H7 (cell line): Measurements from ENCODE around the gene CD28. TPM values are rescaled to one million over a fixed set of nuclear protein-coding genes. Genes with fewer than 3 reads are reported as not detected.
A peak's percentile ranks its signal among the peaks of the same experiment; 100 is the strongest.
"Not testable (repeated sequence)": the region's sequence is repeated elsewhere in the genome, so short reads cannot be mapped to it uniquely, and the experiment has no call there.

ENCODE experiments used
- DNase-seq: peaks from one replicate; pipeline ENCODE4 v3.0.0; 2012
- H3K27me3 ChIP-seq: 2 replicates; pipeline ENCODE4 v1.6.0; 2011; ENCODE audit warnings: mild to moderate bottlenecking, low read length; ENCODE audit not compliant: control insufficient read depth, insufficient read depth
- H3K36me3 ChIP-seq: replicated peaks from 2 replicates; pipeline ENCODE4 v1.5.1; 2011; ENCODE audit warnings: low read length; ENCODE audit not compliant: control insufficient read depth, insufficient read depth
- H3K4me3 ChIP-seq: 2 replicates; pipeline ENCODE4 v1.5.1; 2011; ENCODE audit warnings: low read depth, mild to moderate bottlenecking, control low read depth, low read length, moderate library complexity; ENCODE audit not compliant: insufficient read depth
- total RNA-seq: library from RNA; depleted of rRNA; stranded (reverse); fragments of >200 nt; shearing (Covaris generic); gene quantifications from 2 replicates; pipeline ENCODE4 v1.2.3, GENCODE V29; 2014

The CD28 gene
- total RNA-seq, 1 experiment from 2014 or later: not detected

GRCh38 chr2:203763241-203763937 is 57.0 kb downstream of the CD28 start:
- Histone ChIP-seq H3K36me3 (no peaks in the 10 kb centered on the region), H3K27me3 (no peaks in the 10 kb centered on the region), H3K4me3 (no peak overlapping the region)
- no peak for DNase-seq

GRCh38 chr2:203763938-203764664 is 57.7 kb downstream of the CD28 start:
- Histone ChIP-seq H3K4me3 (no peak overlapping the region), H3K36me3 (no peaks in the 10 kb centered on the region), H3K27me3 (no peaks in the 10 kb centered on the region)
- no peak for DNase-seq

- no peaks in the 10 kb centered on the region for H3K36me3 ChIP-seq
- no peak overlapping the region for H3K4me3 ChIP-seq
- no peaks in the 10 kb centered on the region for H3K27me3 ChIP-seq
- no peak for DNase-seq
Observed at GRCh38 chr2:203772456-203773165, 66.2 kb downstream of the CD28 start.

GRCh38 chr2:203774760-203775159 is 68.3 kb downstream of the CD28 start:
- Histone ChIP-seq H3K4me3 (no peak overlapping the region), H3K27me3 (no peaks in the 10 kb centered on the region), H3K36me3 (no peaks in the 10 kb centered on the region)
- DNase-seq: no peak

GRCh38 chr2:203775684-203776083 is 69.2 kb downstream of the CD28 start:
- no peaks in the 10 kb centered on the region for H3K36me3 ChIP-seq
- no peak overlapping the region for H3K4me3 ChIP-seq
- DNase-seq: no peak
- no peaks in the 10 kb centered on the region for H3K27me3 ChIP-seq

GRCh38 chr2:203777030-203777429 is 70.6 kb downstream of the CD28 start:
- Histone ChIP-seq H3K27me3 (no peaks in the 10 kb centered on the region), H3K4me3 (no peak overlapping the region), H3K36me3 (no peaks in the 10 kb centered on the region)
- no peak for DNase-seq

GRCh38 chr2:203779477-203780073 is 73.1 kb downstream of the CD28 start:
- not testable (repeated sequence) for DNase-seq, H3K4me3 ChIP-seq, H3K27me3 ChIP-seq, H3K36me3 ChIP-seq

- Histone ChIP-seq H3K36me3 (no peaks in the 10 kb centered on the region), H3K27me3 (no peaks in the 10 kb centered on the region), H3K4me3 (no peak overlapping the region)
- no peak for DNase-seq
Observed at GRCh38 chr2:203780231-203780630, 73.8 kb downstream of the CD28 start.

GRCh38 chr2:203781151-203781550 is 74.7 kb downstream of the CD28 start:
- no peaks in the 10 kb centered on the region for H3K27me3 ChIP-seq
- H3K4me3 ChIP-seq: no peak overlapping the region
- DNase-seq: no peak
- H3K36me3 ChIP-seq: no peaks in the 10 kb centered on the region

GRCh38 chr2:203782262-203782976 is 76.0 kb downstream of the CD28 start:
- no peak overlapping the region for H3K4me3 ChIP-seq
- no peaks in the 10 kb centered on the region for H3K27me3 ChIP-seq
- DNase-seq: peak; percentile 78
- no peaks in the 10 kb centered on the region for H3K36me3 ChIP-seq

- no peaks in the 10 kb centered on the region for H3K36me3 ChIP-seq
- no peak overlapping the region for H3K4me3 ChIP-seq
- no peaks in the 10 kb centered on the region for H3K27me3 ChIP-seq
- DNase-seq: no peak
Observed at GRCh38 chr2:203783496-203784203, 77.2 kb downstream of the CD28 start.

- not testable (repeated sequence) for H3K4me3 ChIP-seq, H3K36me3 ChIP-seq, DNase-seq, H3K27me3 ChIP-seq
Observed at GRCh38 chr2:203784710-203785270, 78.4 kb downstream of the CD28 start.

GRCh38 chr2:203785391-203786110 is 79.1 kb downstream of the CD28 start:
- not testable (repeated sequence) for H3K27me3 ChIP-seq, H3K4me3 ChIP-seq, H3K36me3 ChIP-seq, DNase-seq
